Measurements from ENCODE around the gene TRAF3.

The TRAF3 gene

DNA sequence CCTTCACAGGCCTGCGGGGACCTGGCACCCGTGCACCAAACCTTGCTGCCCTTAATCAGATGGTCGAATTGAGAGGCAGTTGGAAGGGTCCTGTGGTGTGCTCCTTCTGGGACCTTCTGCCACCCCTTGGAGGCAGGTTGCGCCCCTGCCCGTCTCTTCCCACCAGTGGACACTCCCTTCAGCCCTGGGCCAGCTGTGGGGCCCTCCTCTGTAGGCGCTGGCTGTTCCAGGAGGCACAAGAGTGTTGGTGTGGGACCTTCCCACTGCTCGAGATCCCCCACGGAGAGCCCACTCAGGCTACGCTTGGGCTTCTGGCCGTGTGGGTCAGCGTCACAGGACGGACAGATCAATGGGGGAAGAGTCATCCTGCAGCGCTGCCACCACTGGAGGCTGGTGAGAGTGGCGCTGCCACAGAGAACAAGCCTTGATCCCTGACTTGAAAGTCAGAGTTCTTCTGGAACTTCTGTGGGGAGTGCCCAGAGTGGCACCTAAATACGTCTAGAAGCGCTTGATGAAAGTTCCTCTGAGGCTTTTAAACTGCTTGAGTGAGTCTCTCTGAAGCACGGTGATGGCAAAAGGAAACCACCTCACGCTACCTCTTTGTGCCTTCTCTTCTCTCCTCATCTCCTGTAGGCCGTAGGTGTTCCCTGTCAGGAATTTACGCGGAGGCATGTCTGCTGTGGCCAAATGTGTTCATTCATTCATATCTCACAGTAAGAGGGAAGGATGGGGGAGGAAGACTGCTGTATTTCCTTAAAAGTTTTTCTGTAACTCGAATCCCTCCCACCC lies 48.3 kb downstream of the TRAF3 start:
- TF ChIP-seq NFIC (IDR thresholded peaks at IDR 0.05): no peak
- TF ChIP-seq CREB1 (IDR thresholded peaks at IDR 0.05; ENCODE audit: low read depth): no peak
- no peak for TF ChIP-seq EGR1 (IDR thresholded peaks at IDR 0.05)
- TF ChIP-seq MAX (IDR thresholded peaks at IDR 0.05): no peak
- TF ChIP-seq REST (IDR thresholded peaks at IDR 0.05; ENCODE audit: low read depth): no peak
- no peak for TF ChIP-seq ZBTB7A (IDR thresholded peaks at IDR 0.05; ENCODE audit: low read depth)
- TF ChIP-seq YY1 (IDR thresholded peaks at IDR 0.05; ENCODE audit: low read depth): no peak
- no peak for TF ChIP-seq TCF12 (IDR thresholded peaks at IDR 0.05; ENCODE audit: low read depth)
- no peak for TF ChIP-seq TEAD4 (IDR thresholded peaks at IDR 0.05)
- TF ChIP-seq CEBPB (IDR thresholded peaks at IDR 0.05): no peak
- no peak for TF ChIP-seq USF1 (IDR thresholded peaks at IDR 0.05)

GRCh38 chr14:102826161-102826560 lies 48.9 kb downstream of the TRAF3 start:
- TF ChIP-seq NFIC (IDR thresholded peaks at IDR 0.05): no peak
- no peak for TF ChIP-seq MAX (IDR thresholded peaks at IDR 0.05)
- TF ChIP-seq CEBPB (IDR thresholded peaks at IDR 0.05): no peak
- no peak for TF ChIP-seq EGR1 (IDR thresholded peaks at IDR 0.05)
- TF ChIP-seq FOXM1 (IDR thresholded peaks at IDR 0.05; ENCODE audit: borderline replicate concordance, low read depth): no peak
- TF ChIP-seq CREB1 (IDR thresholded peaks at IDR 0.05; ENCODE audit: low read depth): no peak
- TF ChIP-seq TCF12 (IDR thresholded peaks at IDR 0.05; ENCODE audit: low read depth): no peak
- TF ChIP-seq TEAD4 (IDR thresholded peaks at IDR 0.05): no peak
- no peak for TF ChIP-seq ZBTB7A (IDR thresholded peaks at IDR 0.05; ENCODE audit: low read depth)
- no peak for TF ChIP-seq TAF1 (IDR thresholded peaks at IDR 0.05; ENCODE audit: low read depth)
- no peak for TF ChIP-seq YY1 (IDR thresholded peaks at IDR 0.05; ENCODE audit: low read depth)

DNA sequence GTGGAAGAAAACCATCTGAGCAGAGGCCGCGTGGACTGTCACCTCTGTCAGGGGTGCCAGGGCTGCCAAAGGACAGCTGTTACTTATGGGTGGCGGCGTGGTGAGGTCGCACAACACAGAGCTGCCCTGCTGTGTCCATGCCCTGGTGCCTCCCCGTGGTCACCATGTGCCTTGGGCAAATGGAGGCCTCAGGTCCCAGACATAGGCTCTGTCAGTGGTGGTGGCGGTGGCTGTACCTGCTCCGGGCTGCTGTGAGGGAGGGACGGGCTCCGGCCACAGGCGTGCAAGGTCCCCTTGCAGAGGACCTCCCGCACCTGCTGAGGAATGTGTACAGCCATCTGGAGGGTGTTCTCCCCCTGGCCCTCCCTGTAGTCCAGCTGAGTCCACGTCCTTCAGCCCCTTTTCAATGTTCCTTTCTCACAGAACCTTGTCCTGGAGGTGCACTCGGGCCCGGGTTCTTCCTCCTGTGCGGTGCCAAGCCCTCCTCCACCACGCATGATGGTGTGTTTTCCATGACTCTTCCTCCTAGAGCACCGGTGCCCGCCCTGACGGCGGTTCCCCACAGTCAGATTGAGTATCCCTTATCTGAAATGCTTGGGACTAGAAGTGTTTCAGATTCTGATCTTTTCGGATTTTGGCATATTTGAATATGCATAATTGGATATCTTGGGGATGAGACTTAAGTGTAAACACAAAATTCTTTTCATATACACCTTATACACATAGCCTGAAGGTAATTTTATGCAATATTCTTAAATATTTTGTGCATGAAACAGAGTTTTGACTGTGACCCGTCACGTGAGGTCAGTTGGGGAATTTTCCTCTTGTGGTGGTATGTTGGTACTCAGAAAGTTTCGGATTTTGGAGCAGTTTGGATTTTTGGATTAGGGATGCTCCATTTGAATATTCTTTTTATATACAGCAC lies 49.8 kb downstream of the TRAF3 start:
- TF ChIP-seq REST (IDR thresholded peaks at IDR 0.05; ENCODE audit: low read depth) (no peak), CEBPB (IDR thresholded peaks at IDR 0.05) (no peak), TCF12 (IDR thresholded peaks at IDR 0.05; ENCODE audit: low read depth) (no peak), TEAD4 (IDR thresholded peaks at IDR 0.05) (no peak), ZBTB7A (IDR thresholded peaks at IDR 0.05; ENCODE audit: low read depth) (no peak), YY1 (IDR thresholded peaks at IDR 0.05; ENCODE audit: low read depth) (no peak), MAX (IDR thresholded peaks at IDR 0.05) (no peak), RAD21 (IDR thresholded peaks at IDR 0.05; ENCODE audit: low read depth) (no peak), NFIC (IDR thresholded peaks at IDR 0.05) (no peak), TAF1 (IDR thresholded peaks at IDR 0.05; ENCODE audit: low read depth) (no peak), CREB1 (IDR thresholded peaks at IDR 0.05; ENCODE audit: low read depth) (no peak), EP300 (IDR thresholded peaks at IDR 0.05; ENCODE audit: borderline replicate concordance) (no peak), EGR1 (IDR thresholded peaks at IDR 0.05) (no peak), FOXM1 (IDR thresholded peaks at IDR 0.05; ENCODE audit: borderline replicate concordance, low read depth) (no peak)

DNA sequence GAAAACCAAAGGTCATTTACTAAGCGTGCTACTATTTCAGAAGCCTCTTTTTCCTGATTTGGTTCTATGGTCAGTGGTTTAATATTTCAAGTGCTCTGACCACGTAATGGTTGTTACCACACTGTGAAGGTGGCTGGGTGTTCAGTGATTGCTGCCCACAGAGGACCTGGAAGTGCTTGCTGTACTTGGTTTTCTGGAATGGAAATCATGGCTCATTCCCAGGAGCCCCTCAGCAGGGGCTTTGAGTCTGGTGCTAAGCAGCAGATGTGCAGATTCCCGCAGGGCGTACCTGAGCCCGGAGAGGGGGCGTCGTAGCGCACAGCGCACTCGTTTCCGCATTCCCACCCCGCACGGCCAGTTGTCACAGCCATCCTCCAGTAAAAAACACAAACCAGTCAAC lies 50.5 kb downstream of the TRAF3 start:
- TF ChIP-seq EP300 (IDR thresholded peaks at IDR 0.05; ENCODE audit: borderline replicate concordance) (no peak), USF1 (IDR thresholded peaks at IDR 0.05) (no peak), REST (IDR thresholded peaks at IDR 0.05; ENCODE audit: low read depth) (no peak)
